H1 (cell line): ENCODE results near the gene RNF38.

ENCODE experiments used
- EP300 ChIP-seq, 2 experiments: IDR thresholded peaks; 1 replicate in 1 of 2; 2 replicates in 1 of 2; pipeline ENCODE4 v1.6.1; 2011 to 2012; ENCODE audit warnings: low read depth in 2 of 2, low read length in 2 of 2, mild to moderate bottlenecking in 2 of 2, borderline replicate concordance in 1 of 2, inconsistent platforms in 1 of 2, moderate library complexity in 1 of 2
- RFX5 ChIP-seq: IDR thresholded peaks from 2 replicates; pipeline ENCODE4 v1.6.1; 2011; ENCODE audit warnings: low read depth, low read length, improper control_type of control experiment, borderline replicate concordance

DNA sequence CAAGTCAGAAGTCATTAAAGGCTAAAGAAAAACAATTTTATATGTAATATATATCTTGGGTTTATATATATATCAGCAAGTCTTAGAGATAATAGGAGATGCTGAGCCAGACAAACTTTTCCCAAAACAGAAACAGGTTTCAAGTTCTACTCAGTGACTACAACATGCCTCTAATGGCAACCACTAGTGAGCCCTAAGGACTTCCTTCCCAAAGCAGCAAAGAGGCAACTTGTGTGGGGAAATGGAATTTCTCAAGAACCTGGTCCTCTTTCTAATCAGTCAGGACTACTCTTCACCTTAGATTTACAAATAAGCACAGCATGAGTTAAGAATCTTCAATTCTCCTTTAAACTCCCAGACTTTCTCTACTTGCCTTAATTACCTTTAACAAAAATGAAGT lies 17.6 kb downstream of the RNF38 start:
- TF ChIP-seq RFX5 = no peak
- no peak for TF ChIP-seq EP300 (IDR thresholded peaks at IDR 0.05; ENCODE audit: borderline replicate concordance in 1 of 2, low read depth in 2 of 2, low read length in 2 of 2)
